Myocyte (in vitro differentiated cells): ENCODE results near the gene LGR6. TPM values are rescaled to one million over a fixed set of nuclear protein-coding genes. Genes with fewer than 3 reads are reported as not detected.
"Not testable (repeated sequence)": the region's sequence is repeated elsewhere in the genome, so short reads cannot be mapped to it uniquely, and the experiment has no call there.

Experiments
- DNase-seq: peaks from one replicate; pipeline ENCODE4 v3.0.0-alpha.2; 2012; ENCODE audit warnings: low read depth
- total RNA-seq: library from RNA; depleted of rRNA; stranded (reverse); fragments of >200 nt; gene quantifications from 2 replicates; pipeline ENCODE4 v1.2.3, GENCODE V29; 2014

Gene LGR6
- total RNA-seq, 1 donor from 2014 or later = 0.53 TPM

GRCh38 chr1:202176949-202177927, 16.4 kb upstream of the LGR6 start:
- no peak for DNase-seq

DNA sequence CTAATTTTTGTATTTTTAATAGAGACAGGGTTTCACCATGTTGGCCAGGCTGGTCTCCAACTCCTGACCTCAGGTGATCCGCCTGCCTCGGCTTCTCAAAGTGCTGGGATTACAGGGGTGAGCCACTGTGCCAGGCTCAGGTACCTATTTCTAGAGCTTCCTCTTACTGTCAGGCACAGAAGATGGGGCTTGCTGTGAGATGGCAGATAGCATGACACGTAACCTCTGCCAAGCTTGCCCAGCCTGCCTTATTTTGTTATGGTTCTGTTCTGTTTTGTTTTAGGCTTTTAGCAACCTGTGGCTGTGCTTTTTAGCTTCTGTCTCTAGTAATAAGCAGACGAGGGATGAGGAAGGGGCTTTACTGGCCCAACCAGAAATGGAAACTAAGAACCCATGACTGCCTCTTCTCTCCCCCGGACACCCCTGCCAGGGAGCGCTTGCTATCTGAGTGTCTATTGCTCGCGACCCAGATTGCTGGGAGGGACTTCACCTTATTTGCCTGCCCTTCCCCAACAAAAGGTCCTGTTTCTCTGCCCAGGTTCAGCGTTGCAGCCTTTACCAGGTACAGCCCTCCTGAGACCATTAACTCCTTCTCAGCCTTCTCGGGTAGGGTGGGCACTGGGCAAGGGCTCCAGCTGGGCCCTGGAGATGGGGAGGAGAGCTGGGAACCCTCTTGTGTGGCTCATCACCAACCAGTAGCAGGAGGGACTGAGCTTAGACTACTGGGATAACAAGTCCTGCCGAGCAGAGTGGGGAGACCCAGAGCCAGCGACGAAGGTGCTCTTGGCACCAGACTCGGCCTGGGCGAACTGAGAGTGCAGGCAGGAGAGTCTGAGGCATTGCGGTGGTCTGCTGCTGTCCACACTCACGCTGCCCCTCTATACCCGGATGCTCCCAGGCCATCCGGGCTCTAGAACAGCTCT, 13.5 kb upstream of the LGR6 start:
- DNase-seq = no peak

GRCh38 chr1:202180751-202181139, 12.9 kb upstream of the LGR6 start:
- DNase-seq = not testable (repeated sequence)

GRCh38 chr1:202181586-202181985, 12.0 kb upstream of the LGR6 start:
- no peak for DNase-seq

DNA sequence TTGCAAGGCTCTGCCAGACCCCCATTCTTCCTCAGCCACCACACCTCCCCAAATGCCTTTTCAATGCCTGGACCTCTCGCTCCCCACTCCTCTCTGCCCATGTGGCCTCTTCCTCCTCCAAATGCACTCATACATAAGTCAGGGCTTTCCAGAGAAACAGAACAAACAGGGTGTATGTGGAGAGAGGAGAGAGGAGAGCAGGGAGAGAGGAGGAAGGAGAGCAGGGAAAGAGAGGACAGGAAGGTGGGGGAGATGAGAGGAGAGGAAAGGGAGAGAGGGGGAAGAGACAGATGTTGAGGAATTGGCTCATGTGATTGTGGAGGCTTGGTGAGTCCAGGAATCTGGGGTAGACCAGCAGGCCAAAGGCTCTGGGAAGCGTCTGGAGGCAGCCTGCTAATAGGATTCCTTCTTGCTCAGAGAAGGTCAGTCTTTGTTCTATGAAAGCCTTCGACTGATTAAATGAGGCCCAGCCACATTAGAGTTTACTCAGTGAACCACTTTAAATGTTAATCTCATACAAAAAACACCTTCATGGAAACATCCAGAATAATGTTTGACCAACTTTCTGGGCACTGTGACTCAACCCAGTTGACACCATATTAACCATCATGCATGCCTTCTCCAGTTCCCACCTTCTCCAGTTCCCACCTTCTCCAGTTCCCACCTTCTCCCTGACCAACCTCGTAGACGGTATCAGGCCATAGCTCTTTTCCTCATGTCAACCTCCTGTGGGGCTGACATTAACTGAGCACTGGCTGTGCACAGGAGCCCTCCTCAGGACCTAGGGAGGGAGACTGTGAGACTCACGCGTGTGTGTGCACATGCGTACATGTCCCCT, 11.3 kb upstream of the LGR6 start:
- peak; percentile 6 for DNase-seq

DNA sequence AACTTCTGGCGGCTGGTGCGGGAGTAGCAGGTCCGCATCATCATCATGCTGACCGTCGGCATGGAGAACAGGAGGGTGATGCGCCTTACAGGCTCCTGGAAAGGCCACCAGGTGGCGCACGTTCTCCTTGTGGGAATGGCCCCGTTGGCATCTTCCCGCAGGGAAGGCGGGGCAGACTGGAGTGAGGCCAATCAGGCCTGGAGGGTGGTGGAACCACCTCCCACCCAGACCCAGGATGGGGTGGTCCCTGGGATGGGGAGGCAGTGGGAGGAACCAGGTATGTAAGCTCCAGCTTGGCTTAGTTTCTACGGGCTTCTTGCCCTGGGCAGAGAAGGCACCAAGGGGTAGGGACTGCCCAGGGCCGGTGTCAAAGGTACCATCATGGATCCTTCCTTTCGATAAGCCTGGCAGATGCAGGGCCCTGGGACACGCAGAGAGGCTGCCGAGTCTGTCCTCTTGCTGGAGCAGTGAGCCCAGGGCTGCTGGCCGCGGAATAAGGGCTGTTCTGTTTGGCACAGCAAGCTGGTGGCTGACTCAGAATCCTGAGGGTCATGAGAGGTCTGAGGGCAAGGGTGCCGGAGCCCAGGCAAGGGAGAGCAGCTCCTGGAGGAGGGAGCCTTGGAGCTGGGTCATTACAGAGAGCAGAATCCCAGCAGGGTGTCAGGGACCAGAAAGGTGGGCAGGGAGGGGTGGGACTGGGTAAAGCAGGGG, 8.7 kb upstream of the LGR6 start:
- DNase-seq = peak; percentile 87

DNA sequence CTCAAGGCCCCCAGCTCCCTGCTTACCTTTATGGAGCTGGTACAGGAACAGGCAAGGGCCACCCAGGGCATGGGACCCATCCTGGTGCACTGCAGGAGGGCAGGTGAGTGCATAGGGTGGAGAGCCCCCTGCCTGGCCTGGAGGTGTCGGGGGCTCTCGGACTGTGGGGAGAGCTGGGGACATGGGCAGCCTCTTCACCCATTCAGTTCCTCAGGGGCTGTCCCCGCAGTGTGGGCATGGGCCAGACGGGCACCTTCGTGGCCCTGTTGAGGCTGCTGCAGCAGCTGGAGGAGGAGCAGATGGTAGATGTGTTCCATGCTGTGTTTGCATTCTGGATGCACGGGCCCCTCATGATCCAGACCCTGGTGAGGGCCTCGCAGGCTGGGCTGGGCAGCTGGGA, 7.3 kb upstream of the LGR6 start:
- no peak for DNase-seq

- DNase-seq = no peak
Measured at GRCh38 chr1:202187041-202187671, 6.4 kb upstream of the LGR6 start.

GRCh38 chr1:202187697-202188407, 5.7 kb upstream of the LGR6 start:
- peak; percentile 33 for DNase-seq

DNA sequence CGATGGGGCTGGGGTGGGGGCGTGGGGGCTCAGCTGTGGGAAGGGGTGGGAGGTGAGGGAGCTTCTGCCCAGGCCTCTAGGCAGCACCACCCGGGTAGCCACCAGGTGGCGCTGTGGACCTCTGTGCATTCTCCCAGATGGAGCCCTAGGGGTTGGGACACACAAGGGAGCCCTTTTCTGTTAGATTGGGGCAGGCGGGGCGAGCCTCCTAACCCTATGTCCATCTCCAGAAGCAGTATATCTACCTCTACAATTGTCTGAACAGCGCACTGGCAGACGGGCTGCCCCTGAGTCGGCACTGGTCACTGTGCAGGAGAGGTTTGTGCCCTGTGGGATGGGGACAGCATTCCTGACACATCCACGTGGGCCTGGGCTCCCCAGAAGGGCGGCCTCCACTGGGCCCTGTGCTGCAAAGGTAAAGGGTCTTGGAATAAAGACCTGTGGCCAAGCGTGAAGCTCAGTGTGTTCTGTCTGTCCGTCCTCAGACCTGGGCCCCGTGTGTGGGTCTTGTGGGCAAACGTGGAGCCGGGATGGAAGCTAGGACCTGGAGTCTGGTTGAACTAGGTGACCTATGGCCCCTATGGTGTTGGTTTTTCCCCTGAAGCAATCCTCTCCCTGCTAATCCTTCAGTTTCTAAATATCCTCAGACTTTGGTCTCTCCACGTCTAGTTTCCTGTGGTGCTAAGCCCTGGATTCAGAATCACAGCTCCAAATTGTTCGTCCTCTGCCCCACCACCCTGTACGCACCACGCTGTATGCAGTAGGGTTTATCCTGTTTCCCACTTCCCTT, 4.4 kb upstream of the LGR6 start:
- peak; percentile 71 for DNase-seq

GRCh38 chr1:202189918-202190715, 3.5 kb upstream of the LGR6 start:
- peak; percentile 81 for DNase-seq

DNA sequence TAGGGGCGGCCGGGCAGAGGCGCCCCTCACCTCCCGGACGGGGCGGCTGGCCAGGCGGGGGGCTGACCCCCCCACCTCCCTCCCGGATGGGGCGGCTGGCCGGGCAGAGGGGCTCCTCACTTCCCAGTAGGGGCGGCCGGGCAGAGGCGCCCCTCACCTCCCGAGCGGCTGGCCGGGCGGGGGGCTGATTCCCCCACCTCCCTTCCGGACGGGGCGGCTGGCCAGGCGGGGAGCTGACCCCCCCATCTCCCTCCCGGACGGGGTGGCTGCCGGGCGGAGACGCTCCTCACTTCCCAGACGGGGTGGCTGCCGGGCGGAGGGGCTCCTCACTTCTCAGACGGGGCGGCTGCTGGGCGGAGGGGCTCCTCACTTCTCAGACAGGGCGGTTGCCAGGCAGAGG, 2.2 kb upstream of the LGR6 start:
- DNase-seq = not testable (repeated sequence)

GRCh38 chr1:202192770-202193613, 607 bp upstream of the LGR6 start:
- peak; percentile 58 for DNase-seq

- DNase-seq = no peak
Measured at GRCh38 chr1:202194328-202194648, 689 bp downstream of the LGR6 start.

DNA sequence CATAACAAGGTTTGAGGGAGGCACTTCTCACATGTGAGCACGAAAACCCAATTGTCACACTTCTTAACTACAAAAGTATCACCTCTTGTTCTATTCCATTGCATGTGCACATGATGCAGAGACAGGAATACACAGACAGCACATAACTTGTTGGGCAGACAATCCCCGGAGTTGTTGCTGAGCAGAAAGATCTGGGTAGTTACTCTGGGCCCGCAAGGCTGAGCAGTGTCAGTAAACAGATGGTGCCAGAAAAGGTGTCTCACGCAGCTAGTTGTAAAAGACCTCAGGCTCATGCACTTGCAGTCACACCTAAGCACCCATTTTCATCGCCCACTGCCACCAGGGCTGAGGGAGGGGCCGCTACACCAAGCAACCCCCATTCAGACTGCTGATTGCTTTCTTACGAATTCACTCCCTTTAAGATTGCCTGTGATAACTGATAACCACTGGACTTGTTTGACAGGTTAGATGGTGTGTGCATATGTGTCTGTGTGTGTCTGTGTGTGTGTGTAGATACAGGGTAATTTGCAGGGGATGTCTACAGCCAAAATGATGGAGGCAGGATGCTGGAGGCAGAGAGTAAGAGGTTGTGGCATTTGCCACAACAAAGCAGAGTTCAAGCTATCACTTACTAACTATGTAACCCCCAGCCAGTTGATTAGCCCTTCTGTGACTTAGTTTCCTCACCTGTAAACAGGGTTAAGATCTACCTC, 4.2 kb downstream of the LGR6 start:
- no peak for DNase-seq

DNA sequence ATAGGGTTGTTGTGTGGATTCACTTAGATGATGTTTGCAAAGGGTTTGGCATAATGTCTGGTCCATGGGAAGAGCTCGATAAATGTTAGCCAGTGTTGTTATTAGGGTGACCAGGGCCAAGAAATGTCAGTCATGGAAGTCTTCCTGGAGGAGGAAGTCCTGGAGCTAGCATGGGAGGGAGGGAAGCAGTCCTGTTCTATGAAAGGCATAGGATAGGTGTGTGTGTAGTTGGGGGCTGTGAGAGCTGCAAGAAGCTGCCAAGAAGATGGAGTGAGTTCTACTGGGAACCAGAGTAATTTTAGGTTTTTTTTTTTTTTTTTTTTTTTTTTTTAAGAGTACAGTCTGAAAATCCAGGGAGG, 4.7 kb downstream of the LGR6 start:
- DNase-seq = no peak
